NCI-H2171 (cell line): ENCODE measurements around the gene GPRASP2.

Source experiments
- DNase-seq: peaks from one replicate; lab custom pipeline; 2025; lab: John Stamatoyannopoulos, UW

Gene GPRASP2

GRCh38 chrX:102745513-102745856, 33.2 kb downstream of the GPRASP2 start:
- no peak for DNase-seq

- DNase-seq = no peak
These were observed 33.8 kb downstream of the GPRASP2 start for GRCh38 chrX:102745857-102746584.

- DNase-seq = no peak
These were observed 53.0 kb downstream of the GPRASP2 start for GRCh38 chrX:102765217-102765616.

GRCh38 chrX:102765809-102766208, 53.6 kb downstream of the GPRASP2 start:
- DNase-seq = no peak

GRCh38 chrX:102767287-102767686, 55.0 kb downstream of the GPRASP2 start:
- no peak for DNase-seq
